GM21825 (cell line): ENCODE results near the gene MFSD1.
A peak's percentile ranks its signal among the peaks of the same experiment; 100 is the strongest.

Experiments used
- ATAC-seq: cut with Tn5 transposase; IDR thresholded peaks from one replicate; pipeline ENCODE4 v1.9.1; 2021; ENCODE audit warnings: mild to moderate bottlenecking, moderate library complexity; ENCODE audit not compliant: unreplicated experiment

MFSD1 gene, protein sequence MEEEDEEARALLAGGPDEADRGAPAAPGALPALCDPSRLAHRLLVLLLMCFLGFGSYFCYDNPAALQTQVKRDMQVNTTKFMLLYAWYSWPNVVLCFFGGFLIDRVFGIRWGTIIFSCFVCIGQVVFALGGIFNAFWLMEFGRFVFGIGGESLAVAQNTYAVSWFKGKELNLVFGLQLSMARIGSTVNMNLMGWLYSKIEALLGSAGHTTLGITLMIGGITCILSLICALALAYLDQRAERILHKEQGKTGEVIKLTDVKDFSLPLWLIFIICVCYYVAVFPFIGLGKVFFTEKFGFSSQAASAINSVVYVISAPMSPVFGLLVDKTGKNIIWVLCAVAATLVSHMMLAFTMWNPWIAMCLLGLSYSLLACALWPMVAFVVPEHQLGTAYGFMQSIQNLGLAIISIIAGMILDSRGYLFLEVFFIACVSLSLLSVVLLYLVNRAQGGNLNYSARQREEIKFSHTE

DNA sequence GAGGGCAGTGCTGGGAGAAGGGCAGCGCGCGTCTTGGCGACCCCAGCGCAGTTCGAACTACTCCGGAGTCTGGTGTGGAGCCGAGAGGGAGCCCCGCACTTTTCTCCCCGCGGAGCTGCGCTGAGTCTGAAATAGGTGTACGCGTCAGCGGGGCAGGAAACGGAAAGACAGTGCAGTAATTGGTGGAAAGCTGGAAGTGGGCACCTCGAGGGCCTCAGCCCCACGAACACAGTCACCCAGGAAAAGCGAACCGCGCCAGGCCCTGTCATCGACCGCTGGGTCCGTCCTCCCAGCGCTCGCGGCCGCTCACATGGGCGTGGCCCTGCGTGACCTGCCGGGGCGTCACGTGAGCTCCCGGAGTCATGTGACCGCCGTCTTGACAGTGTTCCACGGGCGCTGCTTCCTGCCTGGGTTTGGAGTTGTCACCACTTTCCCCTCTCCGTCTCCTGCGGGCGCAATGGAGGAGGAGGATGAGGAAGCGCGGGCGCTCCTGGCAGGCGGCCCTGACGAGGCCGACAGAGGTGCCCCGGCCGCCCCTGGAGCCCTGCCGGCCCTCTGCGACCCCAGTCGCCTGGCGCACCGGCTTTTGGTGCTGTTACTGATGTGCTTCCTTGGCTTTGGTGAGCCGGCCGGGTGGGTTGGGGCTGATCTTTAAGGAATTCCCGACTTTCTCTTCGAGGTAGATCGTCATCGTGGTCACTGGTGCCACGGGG lies at the start of gene MFSD1:
Gene MFSD1, plus strand, starts transcription at position 359 of the 713 bp plus-strand sequence. Its CDS starts 99 bp downstream, at position 458.
- ATAC-seq: peak; percentile 98

DNA sequence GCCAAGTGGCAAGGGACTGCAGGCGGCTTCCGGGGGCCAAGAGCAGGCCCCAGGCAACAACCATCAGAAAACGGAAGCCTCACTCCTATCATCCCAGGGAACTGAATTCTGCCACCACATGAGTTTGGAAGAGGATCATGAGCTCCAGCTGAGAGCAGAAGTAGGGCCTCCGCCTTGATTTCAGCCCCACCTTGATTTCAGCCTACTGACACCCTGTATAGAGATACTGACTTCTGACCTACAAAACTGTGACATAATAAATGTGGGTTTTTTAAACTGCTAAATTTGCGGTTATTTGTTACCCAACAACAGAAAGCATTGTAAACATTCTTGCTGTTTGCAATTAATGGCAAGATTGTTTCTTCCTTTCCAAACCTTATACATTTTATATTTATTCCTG lies 48.0 kb upstream of the MFSD1 start:
- ATAC-seq: no peak

DNA sequence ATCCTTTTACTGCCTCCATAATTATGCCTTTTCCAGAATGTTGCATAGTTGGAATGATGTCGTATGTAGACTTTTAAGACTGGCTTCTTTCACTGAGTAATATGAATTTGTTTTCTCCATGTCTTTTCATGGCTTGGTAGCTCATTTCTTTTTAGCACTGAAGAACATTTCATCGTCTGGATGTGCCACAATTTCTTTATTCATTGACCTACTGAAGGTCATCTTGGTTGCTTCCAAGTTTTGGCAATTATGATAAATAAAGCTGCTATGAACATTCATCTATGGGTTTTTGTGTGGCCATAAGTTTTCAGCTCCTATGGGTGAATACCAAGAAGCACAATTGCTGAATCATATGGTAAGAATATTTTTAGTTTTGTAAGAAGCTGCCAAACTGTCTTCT lies 46.4 kb upstream of the MFSD1 start:
- no peak for ATAC-seq

DNA sequence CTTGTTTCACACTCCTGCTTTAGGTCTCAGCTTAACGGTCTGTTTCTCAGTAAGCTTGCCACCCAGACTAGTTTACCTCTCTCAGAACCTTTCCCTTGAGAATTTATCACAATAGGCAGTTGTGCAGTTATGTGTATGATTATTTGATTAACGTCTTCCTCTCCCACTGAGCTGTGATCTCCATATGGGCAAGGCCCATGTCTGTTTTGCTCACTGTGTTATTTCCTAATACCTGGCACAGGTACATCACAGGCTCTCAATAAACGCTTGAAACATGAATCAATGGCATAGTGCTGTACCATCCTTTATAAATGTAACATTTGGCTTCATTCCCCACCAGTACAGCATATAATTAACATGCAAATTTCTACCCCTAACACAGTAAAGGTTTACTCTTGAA lies 40.5 kb upstream of the MFSD1 start:
- ATAC-seq: no peak

DNA sequence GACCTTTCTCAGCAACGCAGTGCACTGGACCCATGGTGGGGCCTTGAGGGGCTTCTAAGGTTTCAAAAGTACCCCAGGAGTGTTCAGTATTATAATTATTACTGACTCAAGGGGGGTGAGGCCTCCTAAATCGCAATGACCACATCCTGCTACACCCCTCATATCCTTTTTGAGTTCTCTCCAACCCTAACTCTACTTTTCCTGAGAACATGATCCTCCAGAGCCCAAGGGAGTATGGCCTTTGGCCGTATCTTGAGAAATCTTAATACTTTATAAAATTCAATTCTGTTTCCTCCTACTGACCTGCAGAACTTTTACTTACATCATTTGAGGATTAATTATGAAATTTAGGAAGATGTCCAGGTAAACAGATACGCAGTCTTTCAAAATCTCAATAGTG lies 39.2 kb upstream of the MFSD1 start:
- no peak for ATAC-seq

DNA sequence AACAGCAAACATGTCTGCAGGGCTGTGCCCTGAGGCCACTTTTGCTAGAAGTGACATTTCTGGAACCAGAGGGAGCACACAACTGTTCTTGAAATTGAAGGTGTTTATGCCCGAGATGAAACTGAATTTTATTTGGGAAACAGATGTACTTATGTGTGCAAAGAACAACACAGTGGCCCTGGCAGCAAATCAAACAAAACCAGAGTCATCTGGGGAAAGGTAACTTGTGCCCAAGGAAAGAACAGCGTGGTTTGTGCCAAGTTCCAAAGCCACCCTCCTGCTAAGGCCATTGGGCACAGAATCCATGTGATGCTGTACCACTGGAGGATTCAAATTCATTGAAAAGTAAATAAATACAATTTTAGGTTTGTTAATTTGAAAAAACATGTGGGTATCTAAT lies 38.4 kb upstream of the MFSD1 start:
- no peak for ATAC-seq

DNA sequence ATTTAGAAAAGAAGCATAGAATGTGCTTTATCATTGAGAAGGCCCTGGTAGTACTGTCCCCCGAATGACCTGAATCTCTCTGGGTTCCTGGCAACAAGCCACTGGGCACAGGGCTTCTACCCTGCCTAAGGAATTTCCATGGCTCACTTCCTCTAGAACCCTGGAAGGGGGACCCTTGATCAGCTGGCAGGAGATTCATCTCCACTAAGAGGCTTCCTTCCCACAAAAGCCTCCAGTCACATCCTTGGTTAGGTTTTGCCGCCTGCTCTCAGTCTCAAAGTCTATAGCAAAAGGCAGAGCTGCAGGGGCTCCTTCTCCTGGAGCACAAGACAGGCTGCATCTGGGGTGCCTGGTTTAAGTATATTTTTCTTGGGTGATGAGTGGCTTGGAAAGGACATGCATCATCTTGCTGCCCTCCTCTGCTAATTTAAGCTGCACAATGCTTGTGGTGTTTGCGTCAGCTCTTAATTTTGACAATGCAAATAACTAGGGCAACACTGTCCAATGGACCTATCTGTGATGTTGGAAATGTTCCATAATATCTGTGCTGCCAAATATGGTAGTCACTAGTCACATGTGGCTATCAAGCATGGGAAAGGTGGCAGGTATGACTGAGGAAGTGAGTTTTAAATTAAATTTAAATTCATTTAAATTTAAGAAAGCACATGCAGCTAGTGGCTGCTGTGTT lies 36.2 kb upstream of the MFSD1 start:
- ATAC-seq: no peak

DNA sequence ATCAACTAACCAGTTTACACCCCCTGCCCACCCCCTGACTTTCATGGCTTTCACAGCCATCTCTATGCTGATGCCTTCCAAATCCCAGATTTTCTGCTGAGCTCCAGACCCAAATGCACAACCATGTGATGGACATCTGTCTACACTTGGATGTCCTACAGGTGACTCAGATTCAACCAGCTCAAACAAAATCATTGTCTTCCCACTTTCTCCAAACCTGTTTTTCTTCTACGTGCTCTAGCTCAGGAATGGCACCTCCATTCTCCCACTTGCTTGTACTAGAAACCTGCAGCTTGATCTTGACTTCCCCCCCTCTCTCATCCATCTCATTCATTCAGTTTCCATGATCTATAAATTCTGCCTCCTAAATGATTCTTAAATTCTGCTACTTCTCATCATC lies 35.5 kb upstream of the MFSD1 start:
- no peak for ATAC-seq

DNA sequence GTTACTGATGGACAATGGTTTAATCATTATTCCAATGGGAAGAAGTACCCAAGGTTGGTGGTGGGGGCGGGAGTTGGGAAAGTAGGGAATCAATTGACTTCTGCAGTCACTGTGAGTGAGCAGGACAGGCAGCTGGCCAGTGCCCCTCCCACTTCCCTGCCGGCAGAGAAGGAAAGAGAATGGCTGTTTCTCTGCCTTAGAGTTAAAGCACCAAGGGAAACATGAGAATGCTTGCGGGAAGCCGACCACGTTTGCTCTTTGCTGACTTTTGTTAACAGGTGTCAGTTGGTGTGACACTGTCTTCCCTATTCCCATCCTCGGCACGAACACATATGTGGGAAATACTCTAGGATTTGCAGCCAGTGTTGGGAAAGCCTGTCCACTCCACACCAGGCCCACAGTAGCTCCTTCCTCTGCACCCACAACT lies 33.5 kb upstream of the MFSD1 start:
- ATAC-seq: no peak

DNA sequence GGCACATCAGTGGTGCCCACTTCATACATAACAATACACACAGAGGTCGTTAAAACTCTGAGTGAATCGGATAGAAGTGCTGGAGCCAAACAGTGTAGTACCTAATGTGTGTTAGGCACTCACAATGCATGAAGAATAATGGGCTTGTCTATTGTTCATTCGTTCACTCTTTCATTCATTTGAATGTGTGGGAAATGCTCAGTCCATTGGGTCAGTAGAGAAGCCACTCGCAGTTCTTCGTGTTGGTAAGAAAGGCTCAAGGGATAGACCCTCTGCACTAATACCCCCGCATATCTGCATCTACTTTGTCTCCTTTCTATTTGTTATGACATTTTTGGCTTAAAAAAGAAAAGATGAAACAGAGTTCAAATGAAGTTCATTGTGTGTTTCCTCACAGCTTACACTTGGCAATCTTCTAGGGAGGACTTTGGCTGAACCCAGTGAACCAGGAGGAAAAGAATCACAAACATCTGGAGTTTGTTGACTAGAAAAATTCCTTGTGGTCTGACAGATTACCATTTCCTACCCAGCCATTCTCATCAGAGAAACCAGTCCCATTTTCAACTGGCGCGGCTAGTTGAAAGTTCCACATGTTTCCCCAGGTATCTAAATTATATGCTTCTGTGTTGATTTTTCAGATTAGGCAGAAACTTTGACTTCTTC lies 32.8 kb upstream of the MFSD1 start:
- ATAC-seq: no peak

DNA sequence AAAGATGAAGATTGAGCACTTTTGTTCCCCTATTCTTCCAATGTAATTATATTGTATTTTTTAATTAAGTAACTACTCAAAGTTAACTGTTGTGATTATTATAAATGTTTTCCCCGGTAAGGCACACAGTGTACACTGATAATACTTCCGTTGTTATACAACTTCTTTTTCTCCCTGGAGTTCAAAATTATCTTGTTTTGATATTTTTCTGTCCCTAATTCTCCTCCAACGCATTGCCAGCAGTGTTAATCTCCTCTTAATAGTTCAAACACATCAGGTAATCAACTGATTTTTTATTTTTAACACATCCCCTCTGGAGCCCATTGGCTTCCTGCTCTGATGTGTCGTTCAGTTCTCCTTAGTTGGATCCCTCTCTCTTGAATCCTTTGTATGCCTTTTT lies 32.3 kb upstream of the MFSD1 start:
- no peak for ATAC-seq

DNA sequence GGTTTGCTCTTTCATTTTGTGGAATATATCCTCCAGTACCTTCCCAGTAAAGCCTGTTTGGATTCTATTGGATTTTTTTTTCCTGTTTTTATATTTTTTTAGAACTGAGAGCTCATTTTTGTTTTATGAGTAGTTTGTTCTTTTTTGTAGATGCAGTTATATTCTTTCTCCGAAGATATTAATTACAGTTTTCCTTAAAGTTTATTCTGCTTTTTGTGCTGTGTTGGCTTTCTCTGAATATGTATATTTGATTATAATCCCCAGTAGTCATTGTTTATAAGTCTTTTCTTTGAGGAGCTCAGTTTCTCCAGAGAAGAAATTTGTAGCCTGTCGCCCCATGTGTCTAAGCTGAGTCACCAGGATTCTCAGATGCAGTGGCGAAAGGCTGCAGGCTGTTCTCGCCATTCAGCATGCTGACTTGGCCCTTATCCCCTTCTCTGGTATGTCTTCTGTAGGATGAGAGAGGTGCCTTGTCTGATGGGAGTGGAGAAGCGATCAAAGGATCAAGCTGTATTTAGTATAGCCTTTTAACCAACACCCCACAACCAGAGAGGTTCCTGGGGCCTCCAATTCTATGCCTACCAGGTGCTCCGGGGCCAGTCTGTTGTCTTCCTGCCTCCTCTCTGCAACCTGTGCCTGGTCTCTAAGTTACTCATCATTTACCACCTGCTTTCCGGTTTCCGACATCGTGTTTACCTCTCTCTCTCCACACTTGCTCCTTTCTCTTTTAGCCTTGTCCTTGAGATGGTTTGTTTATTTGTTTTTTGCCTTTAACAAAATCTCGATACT lies 31.7 kb upstream of the MFSD1 start:
- ATAC-seq: no peak

DNA sequence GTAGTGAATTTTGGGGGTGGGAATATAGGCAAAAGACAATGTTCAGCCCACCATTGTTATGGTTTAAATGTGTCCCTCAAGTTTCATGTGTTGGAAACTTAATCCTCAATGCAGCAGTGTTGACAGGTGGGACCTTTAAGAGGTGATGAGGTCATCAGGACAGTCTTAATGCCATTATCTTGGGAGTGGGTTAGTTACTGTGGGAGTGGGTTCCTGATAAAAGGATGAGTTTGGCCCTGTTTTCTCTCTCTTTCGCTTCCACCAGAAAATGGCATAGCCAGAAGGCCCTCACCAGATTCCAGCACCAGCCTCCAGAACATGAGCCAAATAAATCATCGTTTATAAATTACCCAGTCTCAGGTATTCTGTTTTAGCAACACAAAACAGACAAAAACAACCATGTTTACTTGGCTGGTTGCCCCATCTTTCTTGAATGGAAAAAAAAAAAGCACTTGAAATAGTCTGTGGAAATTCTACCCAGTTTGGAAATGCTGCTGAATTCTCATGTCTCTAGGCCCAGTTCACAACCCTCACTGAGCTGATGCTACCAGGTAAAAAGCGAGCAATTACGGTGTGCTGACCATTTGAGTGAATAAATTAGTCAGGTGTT lies 31.0 kb upstream of the MFSD1 start:
- no peak for ATAC-seq

DNA sequence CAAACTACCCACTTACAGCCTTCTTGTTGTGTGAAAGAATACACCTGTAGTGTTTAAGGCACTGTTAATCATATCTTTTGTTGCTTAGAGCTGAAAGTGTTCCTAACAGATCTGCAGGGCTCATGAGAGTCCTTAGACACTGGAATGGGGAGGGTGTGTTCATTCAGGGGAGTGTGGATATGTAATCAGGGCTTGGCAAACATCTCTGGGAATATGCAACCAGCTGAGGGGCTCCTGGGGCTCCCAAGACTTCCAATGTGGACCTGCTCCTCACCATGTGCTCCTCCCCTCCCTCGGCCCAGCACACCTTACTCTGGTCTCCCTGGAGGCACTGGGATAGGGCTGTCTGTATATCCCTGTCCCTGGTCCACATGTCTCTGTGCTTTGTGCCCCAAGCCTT lies 30.3 kb upstream of the MFSD1 start:
- ATAC-seq: no peak

DNA sequence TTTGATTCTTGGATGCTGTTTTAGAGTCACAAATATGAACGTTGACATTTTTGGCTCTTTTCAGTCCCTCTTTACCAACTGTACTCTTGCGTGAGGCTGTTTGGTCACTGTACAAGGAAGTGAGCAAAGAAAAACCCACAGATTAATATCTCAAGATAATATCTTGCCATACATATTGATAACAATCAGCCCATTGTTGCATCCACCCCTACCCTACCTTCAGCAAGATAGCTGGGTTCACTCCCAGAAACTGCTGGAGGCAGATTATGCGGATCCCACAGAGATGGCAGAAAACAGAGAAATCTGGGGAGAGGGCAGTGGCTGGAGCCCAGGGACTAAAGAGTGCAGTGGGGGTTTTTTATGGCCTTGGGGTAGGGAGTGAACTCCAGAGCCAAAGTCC lies 29.9 kb upstream of the MFSD1 start:
- ATAC-seq: no peak

DNA sequence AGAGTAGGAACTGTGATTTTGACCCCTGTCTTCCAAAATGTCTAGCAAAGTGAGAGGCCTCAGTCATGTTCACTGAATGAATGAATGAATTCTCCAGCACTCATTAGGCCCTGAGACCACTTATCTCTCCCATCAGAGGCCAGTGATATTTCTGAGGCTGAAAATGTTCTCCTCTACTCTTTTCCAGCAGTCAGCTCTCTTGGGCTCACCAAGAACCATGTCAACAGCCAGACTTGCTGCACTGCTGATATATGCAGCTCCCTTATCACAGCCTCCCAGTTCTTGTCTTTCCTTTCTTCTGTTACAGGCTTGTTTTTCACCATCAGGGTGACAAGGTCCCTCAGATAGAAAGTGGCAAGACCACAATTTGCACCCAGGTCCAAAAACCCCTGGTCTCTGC lies 28.7 kb upstream of the MFSD1 start:
- no peak for ATAC-seq

DNA sequence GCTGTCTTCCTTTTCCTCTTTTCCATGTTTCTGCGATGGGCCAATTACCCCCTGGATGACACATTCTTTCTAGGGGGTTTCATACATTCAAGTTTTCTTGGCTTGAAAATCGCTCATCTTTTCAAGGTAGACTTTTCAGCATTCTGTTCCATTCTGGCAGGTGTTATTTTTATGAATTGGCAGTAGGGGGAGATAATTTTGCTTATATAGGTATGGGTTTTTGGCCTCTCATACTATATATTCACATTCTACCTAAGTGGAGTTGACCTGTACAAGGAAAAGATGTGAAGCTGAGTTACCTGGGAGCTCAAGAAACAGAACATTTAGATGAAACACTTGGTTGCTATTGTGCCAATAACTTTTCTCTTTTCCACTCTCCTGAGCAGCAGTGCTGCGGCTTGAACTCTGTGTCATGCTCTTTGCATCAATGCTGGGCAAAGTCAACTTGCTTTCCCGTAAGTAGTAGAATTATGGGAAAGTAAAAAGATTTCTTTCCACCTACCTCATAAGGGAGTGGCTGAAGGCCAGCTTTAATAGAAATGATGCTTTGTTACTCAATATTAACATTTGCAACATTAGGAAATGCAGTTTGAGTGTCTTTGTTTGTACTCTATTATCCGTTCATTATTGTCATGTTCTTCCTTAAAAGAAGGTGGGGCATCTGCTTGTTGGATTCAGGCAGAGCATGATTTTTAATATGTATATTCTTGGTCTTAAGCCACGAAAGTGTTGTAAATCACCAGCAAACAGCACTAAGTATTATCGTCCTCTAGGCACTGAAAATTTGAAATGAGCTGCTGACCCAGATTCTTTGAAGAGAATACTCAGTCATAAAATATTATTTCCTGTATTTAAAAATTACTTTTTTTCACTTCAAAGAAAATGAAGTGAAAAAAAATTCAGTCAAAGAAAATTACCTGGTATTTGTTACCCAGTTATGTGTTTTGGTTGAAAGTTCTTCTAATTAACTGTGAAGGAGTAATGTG lies 27.7 kb upstream of the MFSD1 start:
- no peak for ATAC-seq

DNA sequence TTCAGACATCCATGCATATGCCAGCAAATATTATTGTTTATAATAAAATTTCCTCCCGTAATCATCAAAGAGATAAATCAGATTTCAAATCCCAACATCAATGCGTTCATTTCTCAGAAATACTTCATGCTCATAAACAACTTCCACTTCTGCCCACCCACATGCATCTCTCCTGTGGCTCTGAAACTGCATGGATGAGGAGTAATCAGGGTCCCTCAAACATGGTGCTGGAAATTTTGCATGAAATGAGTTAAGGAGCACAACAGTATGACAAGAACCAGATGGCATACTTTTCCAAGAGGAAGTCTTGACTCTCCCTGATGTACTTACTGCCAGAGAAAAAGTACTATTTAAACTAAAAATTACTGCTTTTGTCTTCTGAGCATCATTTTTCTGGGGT lies 26.9 kb upstream of the MFSD1 start:
- ATAC-seq: no peak
